T-cell (primary cell): Measurements from ENCODE around the gene ZNF277. TPM values are rescaled to one million over a fixed set of nuclear protein-coding genes. Genes with fewer than 3 reads are reported as not detected.

Experiments used
- ATAC-seq, 4 experiments: fragments of 200-7000 bp in 3 of 4; fragments of 150-1000 bp in 1 of 4; cut with Tn5 transposase; replicated peaks in 1 of 4; 1 replicate in 3 of 4; 2 replicates in 1 of 4; pipeline ENCODE4 v1.10.0; 2021; ENCODE audit warnings: moderate library complexity in 3 of 4, mild to moderate bottlenecking in 2 of 4, moderate number of reproducible peaks in 1 of 4
- CTCF ChIA-PET, 2 donors: fragments of 300-600 bp; sonication (Branson Sonifier 250); formaldehyde crosslinking; loops; one replicate each; lab custom pipeline; 2022; ENCODE audit warnings: antibody characterized with exemption in 2 of 2; lab: Charles Lee
- POLR2A ChIA-PET, 2 donors: fragments of 300-600 bp; sonication (Branson Sonifier 250); formaldehyde crosslinking; loops; one replicate each; lab custom pipeline; 2022; ENCODE audit warnings: antibody characterized with exemption in 2 of 2; lab: Charles Lee
- DNase-seq, 35 experiments: peaks; one replicate each; pipeline versions ENCODE4 v3.0.0 to v3.0.0-alpha.2; 2013 to 2023
- H3K27ac ChIP-seq: one replicate; pipeline ENCODE4 v1.5.1; 2013; ENCODE audit warnings: low read length
- H3K27me3 ChIP-seq, 2 experiments: replicated peaks in 1 of 2; 1 replicate in 1 of 2; 2 replicates in 1 of 2; pipeline versions ENCODE4 v1.6.1 to v1.7.0; 2013; ENCODE audit warnings: low read length in 1 of 2, mixed read lengths in 1 of 2; ENCODE audit not compliant: control insufficient read depth in 2 of 2, insufficient read depth in 2 of 2; ENCODE audit errors: extremely low read depth in 1 of 2
- H3K36me3 ChIP-seq, 2 donors: 1 replicate in 1 of 2; 2 replicates in 1 of 2; pipeline versions ENCODE4 v1.6.1 to v1.7.0; 2013; ENCODE audit warnings: low read length in 1 of 2; ENCODE audit not compliant: control insufficient read depth in 2 of 2, insufficient read depth in 1 of 2; ENCODE audit errors: extremely low read depth in 1 of 2
- H3K4me1 ChIP-seq, 2 experiments: 1 replicate in 1 of 2; 2 replicates in 1 of 2; pipeline versions ENCODE4 v1.6.1 to v1.7.0; 2013; ENCODE audit warnings: low read length in 2 of 2, mixed read lengths in 1 of 2; ENCODE audit not compliant: insufficient read depth in 2 of 2, control insufficient read depth in 1 of 2; ENCODE audit errors: extremely low read depth in 1 of 2
- H3K4me3 ChIP-seq, 2 donors: 1 replicate in 1 of 2; 2 replicates in 1 of 2; pipeline versions ENCODE4 v1.5.1 to v1.7.0; 2013; ENCODE audit warnings: mild to moderate bottlenecking in 2 of 2, low read length in 1 of 2, moderate library complexity in 1 of 2; ENCODE audit not compliant: control insufficient read depth in 1 of 2; ENCODE audit errors: extremely low read depth in 1 of 2
- H3K9me3 ChIP-seq: 2 replicates; pipeline ENCODE4 v1.7.0; 2013
- H3K27ac Mint-ChIP-seq, 2 donors: one replicate each; pipeline ENCODE4 v1.8.0; 2020 to 2021; ENCODE audit warnings: mild to moderate bottlenecking in 2 of 2, mixed read lengths in 2 of 2
- H3K27me3 Mint-ChIP-seq, 2 donors: one replicate each; pipeline ENCODE4 v1.8.0; 2021 to 2022; ENCODE audit warnings: mixed read lengths in 2 of 2
- H3K36me3 Mint-ChIP-seq: one replicate; pipeline ENCODE4 v1.8.0; 2021; ENCODE audit warnings: mixed read lengths
- H3K4me1 Mint-ChIP-seq, 3 donors: one replicate each; pipeline ENCODE4 v1.8.0; 2020 to 2022; ENCODE audit warnings: mixed read lengths in 3 of 3, mild to moderate bottlenecking in 1 of 3
- H3K4me3 Mint-ChIP-seq, 3 donors: one replicate each; pipeline ENCODE4 v1.8.0; 2020 to 2022; ENCODE audit warnings: mild to moderate bottlenecking in 3 of 3, mixed read lengths in 3 of 3, moderate library complexity in 3 of 3
- H3K9me3 Mint-ChIP-seq, 3 donors: one replicate each; pipeline ENCODE4 v1.8.0; 2020 to 2022; ENCODE audit warnings: mixed read lengths in 3 of 3
- WGBS: methylation state at CpG from one replicate; pipeline ENCODE4 v1.1.5; 2013; ENCODE audit warnings: missing lambda C conversion rate; ENCODE audit not compliant: insufficient coverage; 5-methylcytosine and 5-hydroxymethylcytosine counted together
- total RNA-seq, 35 experiments: library from RNA in 6 of 35; stranded (reverse) in 6 of 35; fragments of 120-200 nt in 1 of 35; gene quantifications; one replicate each; pipeline versions ENCODE4 v1.2.1 to v1.2.4 and lab custom pipeline; 2013 to 2026

ZNF277 gene
- total RNA-seq, 5 donors from 2014 or later (not counting 1 experiment from before 2014, with no cell fraction given) = 26.6 to 31.4 (median 30.2) TPM

GRCh38 chr7:112381311-112382091 lies 175.0 kb downstream of the ZNF277 start:
- Mint-ChIP-seq H3K36me3 (no peaks in the 10 kb centered on the region), H3K27me3 (peaks cover 4% of the 10 kb centered on the region in 2 donors), H3K27ac (no peak overlapping the region), H3K4me3 (no peak overlapping the region), H3K4me1 (peaks cover 9 to 18% (median 11%) of the 10 kb centered on the region in 3 donors), H3K9me3 (peaks cover 0 to 5% (median 5%) of the 10 kb centered on the region in 3 donors)
- ChIA-PET POLR2A (no interaction called here), CTCF (interaction anchor here in 1 of 2 donors (0.6 kb wide), 1 partner anchor 97 kb away, joined by 3 read pairs; no protein-coding TSS in a partner anchor)
- Histone ChIP-seq H3K4me3 (no peak overlapping the region), H3K27me3 (peaks cover 0 to 4% of the 10 kb centered on the region in 2 experiments), H3K4me1 (peaks cover 0 to 4% of the 10 kb centered on the region in 2 experiments), H3K36me3 (no peaks in the 10 kb centered on the region), H3K27ac (no peak overlapping the region), H3K9me3 (no peaks in the 10 kb centered on the region)
- no CpG with 5 or more reads among the region's 5 CpGs for WGBS
- ATAC-seq = no peak
- DNase-seq = no peak

GRCh38 chr7:112383671-112384417 lies 177.3 kb downstream of the ZNF277 start:
- WGBS = 76% methylated on average over 8 of the region's 11 CpGs
- peak in 1 of 4 experiments; percentile 57 for ATAC-seq

GRCh38 chr7:112385516-112385915 lies 179.0 kb downstream of the ZNF277 start:
- no peak for ATAC-seq
- Histone ChIP-seq H3K9me3 (no peaks in the 10 kb centered on the region), H3K36me3 (no peaks in the 10 kb centered on the region), H3K27ac (no peak overlapping the region), H3K4me1 (peaks cover 0 to 4% of the 10 kb centered on the region in 2 experiments), H3K4me3 (no peak overlapping the region), H3K27me3 (peaks cover 0 to 4% of the 10 kb centered on the region in 2 experiments)
- H3K9me3 Mint-ChIP-seq = peaks cover 0 to 5% (median 5%) of the 10 kb centered on the region in 3 donors
- no peak overlapping the region for H3K27ac Mint-ChIP-seq
- CTCF ChIA-PET = no interaction called here
- peaks cover 9 to 18% (median 11%) of the 10 kb centered on the region in 3 donors for H3K4me1 Mint-ChIP-seq
- no peak overlapping the region for H3K4me3 Mint-ChIP-seq
- H3K27me3 Mint-ChIP-seq = peaks cover 4% of the 10 kb centered on the region in 2 donors
- POLR2A ChIA-PET = no interaction called here
- no peak for DNase-seq
- H3K36me3 Mint-ChIP-seq = no peaks in the 10 kb centered on the region
- 100% methylated on average over 1 of the region's 3 CpGs for WGBS

More at GRCh38 chr7:112383671-112384417, 177.3 kb downstream of the ZNF277 start:
- Mint-ChIP-seq H3K36me3 (no peaks in the 10 kb centered on the region), H3K27me3 (peaks cover 4% of the 10 kb centered on the region in 2 donors), H3K4me1 (peaks cover 9 to 18% (median 11%) of the 10 kb centered on the region in 3 donors), H3K27ac (no peak overlapping the region), H3K9me3 (peaks cover 0 to 5% (median 5%) of the 10 kb centered on the region in 3 donors), H3K4me3 (no peak overlapping the region)
- DNase-seq = peak in 1 of 35 experiments; percentile 34
- ChIA-PET CTCF (no interaction called here), POLR2A (interaction anchor here in 1 of 2 donors (0.6 kb wide), 1 partner anchor 555 kb away, joined by 7 read pairs; no protein-coding TSS in a partner anchor)
- H3K4me3 ChIP-seq = no peak overlapping the region
- no peaks in the 10 kb centered on the region for H3K36me3 ChIP-seq
- H3K9me3 ChIP-seq = no peaks in the 10 kb centered on the region
- H3K27me3 ChIP-seq = peaks cover 0 to 4% of the 10 kb centered on the region in 2 experiments
- H3K4me1 ChIP-seq = peaks cover 0 to 4% of the 10 kb centered on the region in 2 experiments
- H3K27ac ChIP-seq = no peak overlapping the region

- no peaks in the 10 kb centered on the region for H3K9me3 ChIP-seq
- ChIA-PET POLR2A (no interaction called here), CTCF (no interaction called here)
- no CpG with 5 or more reads among the region's 1 CpG for WGBS
- H3K36me3 ChIP-seq = no peaks in the 10 kb centered on the region
- H3K27ac ChIP-seq = no peak overlapping the region
- Mint-ChIP-seq H3K36me3 (no peaks in the 10 kb centered on the region), H3K4me1 (peaks cover 13 to 25% (median 17%) of the 10 kb centered on the region in 3 donors), H3K4me3 (no peak overlapping the region), H3K27me3 (peaks cover 4% of the 10 kb centered on the region in 2 donors), H3K27ac (no peak overlapping the region), H3K9me3 (peaks cover 0 to 4% (median 1%) of the 10 kb centered on the region in 3 donors)
- peaks cover 0 to 6% of the 10 kb centered on the region in 2 experiments for H3K4me1 ChIP-seq
- H3K4me3 ChIP-seq = no peak overlapping the region
- no peak for DNase-seq
- H3K27me3 ChIP-seq = peaks cover 0 to 4% of the 10 kb centered on the region in 2 experiments
- no peak for ATAC-seq
Observed at GRCh38 chr7:112386619-112387018, 180.1 kb downstream of the ZNF277 start.

GRCh38 chr7:112390167-112390566 lies 183.7 kb downstream of the ZNF277 start:
- Mint-ChIP-seq H3K27ac (no peak overlapping the region), H3K27me3 (no peaks in the 10 kb centered on the region), H3K9me3 (no peaks in the 10 kb centered on the region), H3K4me1 (peaks cover 12 to 22% (median 15%) of the 10 kb centered on the region in 3 donors), H3K36me3 (no peaks in the 10 kb centered on the region), H3K4me3 (peak overlapping the region in 2 of 3 donors; percentile 75)
- Histone ChIP-seq H3K36me3 (no peaks in the 10 kb centered on the region), H3K27me3 (no peaks in the 10 kb centered on the region), H3K4me1 (peaks cover 6 to 11% of the 10 kb centered on the region in 2 experiments), H3K9me3 (no peaks in the 10 kb centered on the region), H3K4me3 (no peak overlapping the region), H3K27ac (no peak overlapping the region)
- ChIA-PET POLR2A (no interaction called here), CTCF (no interaction called here)
- no peak for ATAC-seq
- no peak for DNase-seq
- 100% methylated on average over 3 of the region's 6 CpGs for WGBS
